WTC11 (cell line): ENCODE results near the gene TXNL4A.

ENCODE experiments used
- AR ChIP-seq: fragments of 250-450 bp; sonication (Bioruptor Pico); IDR thresholded peaks from 2 replicates; pipeline ENCODE4 v1.9.0; 2021; ENCODE audit warnings: mild to moderate bottlenecking
- ARID4B ChIP-seq: sonication (generic); formaldehyde crosslinking; IDR thresholded peaks from 2 replicates; pipeline ENCODE4 v1.8.0; 2023; ENCODE audit warnings: missing genetic modification reagents, mild to moderate bottlenecking, borderline replicate concordance
- ATF6 ChIP-seq: sonication (generic); formaldehyde crosslinking; IDR thresholded peaks from 2 replicates; pipeline ENCODE4 v1.8.1; 2023; ENCODE audit warnings: mild to moderate bottlenecking, missing genetic modification reagents
- CTCF ChIP-seq: fragments of 200-600 bp; IDR thresholded peaks from 2 replicates; pipeline ENCODE4 v1.8.0; 2022; ENCODE audit warnings: antibody characterized with exemption
- ESRRA ChIP-seq: sonication (generic); formaldehyde crosslinking; IDR thresholded peaks from 2 replicates; pipeline ENCODE4 v1.8.1; 2022; ENCODE audit warnings: mild to moderate bottlenecking, missing genetic modification reagents, borderline replicate concordance
- FOXK1 ChIP-seq: sonication (generic); formaldehyde crosslinking; IDR thresholded peaks from 2 replicates; pipeline ENCODE4 v1.8.0; 2022; ENCODE audit warnings: mild to moderate bottlenecking, moderate library complexity, missing genetic modification reagents
- MAX ChIP-seq: sonication (generic); formaldehyde crosslinking; IDR thresholded peaks from 2 replicates; pipeline ENCODE4 v1.8.0; 2022; ENCODE audit warnings: mild to moderate bottlenecking, missing genetic modification reagents
- NR2C2 ChIP-seq: sonication (generic); formaldehyde crosslinking; IDR thresholded peaks from 2 replicates; pipeline ENCODE4 v1.8.0; 2022; ENCODE audit warnings: mild to moderate bottlenecking, missing genetic modification reagents
- SP1 ChIP-seq: sonication (generic); formaldehyde crosslinking; conservative IDR thresholded peaks from 2 replicates; pipeline ENCODE4 v1.8.1; 2022; ENCODE audit warnings: missing genetic modification reagents
- USF2 ChIP-seq: sonication (generic); formaldehyde crosslinking; IDR thresholded peaks from 2 replicates; pipeline ENCODE4 v1.8.1; 2023; ENCODE audit warnings: mild to moderate bottlenecking, missing genetic modification reagents, moderate library complexity

- TF ChIP-seq SP1 (CRISPR knock-in tag), result no peak
- no peak for TF ChIP-seq ARID4B (CRISPR knock-in tag)
- TF ChIP-seq CTCF, result peak; percentile 26; the same call in 1 of the 2 replicates
- TF ChIP-seq MAX (CRISPR knock-in tag), result no peak
- no peak for TF ChIP-seq NR2C2 (CRISPR knock-in tag)
- TF ChIP-seq ESRRA (CRISPR knock-in tag), result no peak
- no peak for TF ChIP-seq ATF6 (CRISPR knock-in tag)
- TF ChIP-seq AR (CRISPR knock-in tag), result no peak
- no peak for TF ChIP-seq FOXK1 (CRISPR knock-in tag)
- no peak for TF ChIP-seq USF2 (CRISPR knock-in tag)
Observed at GRCh38 chr18:79933765-79934164, 54.6 kb downstream of the TXNL4A start.
